ENCODE results near the gene UNC5C.
A peak's percentile ranks its signal among the peaks of the same experiment; 100 is the strongest.

GRCh38 chr4:95165926-95166524 lies 382.7 kb downstream of the UNC5C start:
- TF ChIP-seq POLR2A (IDR thresholded peaks at IDR 0.05) = no peak
- peak in 10 of 11 experiments; percentile 9 to 73 (median 60) for TF ChIP-seq CTCF (IDR thresholded peaks at IDR 0.05 in 8 of 11, conservative IDR thresholded peaks at IDR 0.05 in 3 of 11)
- no peak for TF ChIP-seq POLR2AphosphoS5 (IDR thresholded peaks at IDR 0.05)

Data from spleen (tissue), 7 donors.